ENCODE results near the gene TAAR6.
A peak's percentile ranks its signal among the peaks of the same experiment; 100 is the strongest.
"Not testable (repeated sequence)": the region's sequence is repeated elsewhere in the genome, so short reads cannot be mapped to it uniquely, and the experiment has no call there.

TAAR6 gene

DNA sequence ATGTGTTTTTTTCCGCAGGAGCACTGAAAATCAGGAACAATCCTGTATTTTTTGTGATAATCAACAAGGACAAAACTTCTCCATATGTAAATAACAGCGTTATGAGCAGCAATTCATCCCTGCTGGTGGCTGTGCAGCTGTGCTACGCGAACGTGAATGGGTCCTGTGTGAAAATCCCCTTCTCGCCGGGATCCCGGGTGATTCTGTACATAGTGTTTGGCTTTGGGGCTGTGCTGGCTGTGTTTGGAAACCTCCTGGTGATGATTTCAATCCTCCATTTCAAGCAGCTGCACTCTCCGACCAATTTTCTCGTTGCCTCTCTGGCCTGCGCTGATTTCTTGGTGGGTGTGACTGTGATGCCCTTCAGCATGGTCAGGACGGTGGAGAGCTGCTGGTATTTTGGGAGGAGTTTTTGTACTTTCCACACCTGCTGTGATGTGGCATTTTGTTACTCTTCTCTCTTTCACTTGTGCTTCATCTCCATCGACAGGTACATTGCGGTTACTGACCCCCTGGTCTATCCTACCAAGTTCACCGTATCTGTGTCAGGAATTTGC is at the start of gene TAAR6:
Gene TAAR6 (plus strand): TSS at position 102 of the 557 bp plus-strand sequence. CDS start 0 bp downstream, at position 102.
- no peak for DNase-seq

DNA sequence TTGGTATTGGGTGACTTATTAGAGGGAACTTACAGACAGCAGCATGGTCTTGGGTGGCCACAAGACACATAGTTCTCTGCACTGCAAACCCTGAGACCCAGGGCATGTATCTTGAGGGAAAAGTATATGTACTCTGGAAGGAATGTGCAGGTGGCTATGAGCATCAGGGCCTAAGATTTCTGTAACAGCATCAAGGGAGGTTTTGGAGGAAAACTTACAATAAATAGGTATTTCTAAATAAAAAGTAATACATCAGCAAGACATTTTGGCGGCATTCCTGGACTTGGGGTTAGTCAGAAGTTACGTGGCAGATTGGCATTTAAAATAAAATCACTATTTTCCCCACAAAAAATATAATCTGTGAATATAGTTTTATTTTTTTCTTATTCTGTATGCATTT is 49.2 kb upstream of the TAAR6 start:
- no peak for DNase-seq

- DNase-seq: no peak
Observed at GRCh38 chr6:132524646-132525045, 45.5 kb upstream of the TAAR6 start.

- no peak for DNase-seq
Observed at GRCh38 chr6:132525866-132526265, 44.3 kb upstream of the TAAR6 start.

GRCh38 chr6:132526461-132526860 is 43.7 kb upstream of the TAAR6 start:
- no peak for DNase-seq

GRCh38 chr6:132527791-132528190 is 42.3 kb upstream of the TAAR6 start:
- DNase-seq: no peak

DNA sequence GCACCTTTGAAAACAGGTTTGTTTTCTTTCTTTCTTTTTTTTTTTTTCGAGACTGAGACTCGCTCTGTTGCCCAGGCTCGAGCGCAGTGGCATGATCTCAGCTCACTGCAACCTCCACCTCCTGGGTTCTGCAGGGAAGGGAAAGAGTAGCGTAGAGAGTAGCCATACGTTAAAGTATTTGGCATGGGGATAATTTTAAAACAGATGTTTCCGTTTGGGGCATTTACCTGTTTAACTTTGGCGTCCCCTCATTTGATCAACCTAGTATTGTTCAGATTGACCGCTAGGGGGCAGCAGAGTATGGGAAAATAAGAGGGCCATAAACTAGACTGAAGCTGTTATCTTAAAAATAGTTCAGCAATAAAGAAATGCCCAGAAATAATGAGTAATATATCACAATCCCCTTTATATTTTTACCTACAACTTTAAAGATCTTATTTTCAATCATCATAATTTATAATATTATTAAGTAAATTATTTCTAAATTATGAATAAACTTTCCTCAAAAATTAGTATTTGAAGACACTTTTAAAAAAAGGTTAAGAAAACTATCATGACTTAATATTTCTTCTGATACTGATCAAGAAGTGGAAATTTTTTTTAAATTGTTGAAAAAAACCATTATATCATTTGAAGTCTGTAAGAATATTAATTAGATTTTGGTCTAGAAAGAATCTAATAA is 39.7 kb upstream of the TAAR6 start:
- peak; percentile 60 for DNase-seq

- DNase-seq: not testable (repeated sequence)
Observed at GRCh38 chr6:132534546-132534945, 35.6 kb upstream of the TAAR6 start.

DNA sequence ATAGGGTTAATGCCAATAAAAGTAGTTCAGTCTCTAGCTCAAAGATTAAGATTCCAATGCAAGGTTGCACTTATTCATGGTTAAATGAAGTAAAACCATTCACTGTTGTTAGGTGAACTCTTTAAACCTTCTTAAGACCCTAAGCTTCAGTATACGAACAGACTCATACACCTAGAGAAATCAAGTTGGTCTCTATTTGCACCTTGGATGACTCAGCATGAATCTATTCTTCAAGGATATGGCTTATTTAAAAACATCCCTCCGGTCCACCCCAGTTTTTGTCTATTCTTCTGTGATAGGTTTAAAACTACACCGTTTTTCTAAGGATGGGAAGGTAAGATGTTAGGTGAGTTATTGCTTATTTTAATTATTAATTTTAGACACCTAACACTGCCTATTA is 33.0 kb upstream of the TAAR6 start:
- DNase-seq: no peak

- DNase-seq: no peak
Observed at GRCh38 chr6:132537977-132538376, 32.1 kb upstream of the TAAR6 start, which contains the start of gene TAAR9. Gene TAAR9 (plus strand): TSS chr6:132538277. CDS start chr6:132538290, 13 bp downstream.

DNA sequence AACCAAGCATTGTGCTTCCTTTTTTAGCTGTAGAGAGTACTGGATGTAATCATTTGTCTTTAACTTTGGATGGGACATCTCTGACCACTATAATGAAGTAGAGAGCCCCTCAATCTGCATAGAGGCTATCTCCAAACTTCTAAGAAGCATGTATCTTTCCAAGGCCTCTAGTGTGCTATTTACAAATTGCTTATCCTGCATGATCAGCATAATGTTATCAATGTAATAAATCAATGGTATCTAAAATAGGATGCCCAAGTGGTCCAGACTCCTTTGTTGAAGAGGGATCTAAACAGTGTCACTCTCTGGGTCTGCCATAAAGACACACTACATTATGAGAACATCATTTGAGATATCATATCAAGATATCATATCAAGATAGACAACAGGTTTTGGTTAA is 25.3 kb upstream of the TAAR6 start:
- DNase-seq: no peak

GRCh38 chr6:132548746-132549463 is 21.2 kb upstream of the TAAR6 start:
- no peak for DNase-seq

- DNase-seq: no peak
Observed at GRCh38 chr6:132551214-132551613, 18.9 kb upstream of the TAAR6 start.

DNA sequence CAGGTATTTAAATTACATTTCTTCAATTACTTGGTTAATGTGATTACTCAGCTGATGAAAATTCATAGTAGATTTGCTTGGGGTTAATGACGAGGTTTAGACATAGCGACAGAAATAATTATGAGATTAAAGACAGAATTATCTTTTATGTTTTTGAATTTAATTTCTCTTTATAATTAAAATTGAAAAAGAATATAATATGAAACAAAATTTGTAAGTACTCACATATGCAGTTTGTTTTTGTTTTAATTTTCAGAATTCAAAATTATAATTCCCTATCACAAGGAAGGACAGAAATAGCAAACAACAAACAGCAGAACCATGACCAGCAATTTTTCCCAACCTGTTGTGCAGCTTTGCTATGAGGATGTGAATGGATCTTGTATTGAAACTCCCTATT is 17.8 kb upstream of the TAAR6 start, which contains the start of gene TAAR8:
Gene TAAR8 (plus strand): TSS at position 301 of the 400 bp plus-strand sequence. CDS start 21 bp downstream, at position 322.
- no peak for DNase-seq

- DNase-seq: not testable (repeated sequence)
Observed at GRCh38 chr6:132560087-132560486, 10.0 kb upstream of the TAAR6 start.

DNA sequence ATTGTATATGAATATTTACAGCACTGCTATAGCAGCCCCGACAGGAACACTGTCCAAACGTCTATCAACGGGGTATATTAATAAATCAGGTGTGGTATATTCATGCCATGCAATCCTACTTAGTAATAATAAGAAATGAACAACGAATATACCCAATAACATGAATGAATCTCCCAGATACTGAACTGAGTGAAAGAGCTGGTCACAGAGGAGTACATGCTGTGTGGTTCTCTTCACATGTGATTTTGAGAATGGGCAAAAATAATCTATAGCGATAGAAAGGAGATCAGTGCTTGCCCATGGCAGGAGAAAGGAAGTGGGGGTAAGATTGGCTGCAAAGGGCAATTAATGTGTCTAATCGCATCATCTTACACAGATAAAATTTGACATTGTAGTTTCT is 3.7 kb upstream of the TAAR6 start:
- no peak for DNase-seq

DNA sequence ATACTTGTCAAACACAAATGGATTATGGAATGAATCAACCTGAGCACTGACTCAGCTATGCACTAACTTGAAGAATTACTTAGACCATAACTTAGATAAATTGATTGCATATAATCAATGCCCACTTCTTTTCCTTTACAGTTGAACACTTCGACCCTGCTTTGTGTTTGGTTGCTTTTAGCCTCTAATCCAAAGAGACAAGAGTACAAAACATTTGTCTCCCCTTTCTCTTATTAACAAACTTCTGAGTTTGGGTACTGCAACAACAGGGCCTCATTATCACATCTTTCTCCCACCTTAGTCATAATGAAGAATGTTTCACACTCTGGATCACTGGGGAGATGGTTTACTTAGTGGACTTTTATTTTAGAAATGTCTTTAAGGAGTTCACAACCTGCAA is 2.6 kb upstream of the TAAR6 start:
- DNase-seq: no peak

- DNase-seq: no peak
Observed at GRCh38 chr6:132568611-132569010, 1.5 kb upstream of the TAAR6 start.

GRCh38 chr6:132569170-132569569 is 952 bp upstream of the TAAR6 start:
- no peak for DNase-seq

DNA sequence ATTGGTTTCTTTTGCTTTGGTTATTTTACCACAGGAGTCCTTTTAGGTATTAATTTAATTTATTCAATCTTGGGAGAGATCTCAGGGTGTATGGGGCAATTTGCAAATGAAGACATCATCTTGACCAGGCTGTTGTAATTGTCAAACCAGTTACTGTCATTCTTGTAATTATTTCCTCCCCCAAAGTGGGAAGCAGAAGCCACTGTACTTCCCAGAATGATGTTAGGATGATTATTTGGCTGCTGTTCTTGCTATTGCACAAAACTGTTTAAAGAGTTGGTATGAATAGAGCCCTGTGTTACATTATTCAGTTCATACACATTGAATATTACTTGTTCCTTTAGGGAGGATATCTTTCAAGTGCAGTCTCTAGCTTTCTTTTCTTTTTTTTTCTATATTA is 1.7 kb downstream of the TAAR6 start:
- DNase-seq: no peak

- DNase-seq: no peak
Observed at GRCh38 chr6:132584698-132585097, 14.6 kb downstream of the TAAR6 start.

- DNase-seq: no peak
Observed at GRCh38 chr6:132587424-132587823, 17.3 kb downstream of the TAAR6 start.

- no peak for DNase-seq
Observed at GRCh38 chr6:132589454-132589853, 19.3 kb downstream of the TAAR6 start, which contains the start of gene TAAR5. Gene TAAR5 (minus strand): TSS chr6:132589741. CDS start chr6:132589686, 55 bp downstream.

- DNase-seq: no peak
Observed at GRCh38 chr6:132590362-132590761, 20.2 kb downstream of the TAAR6 start.
